Panc1 (cell line): ENCODE data around the gene BOK. TPM values are rescaled to one million over a fixed set of nuclear protein-coding genes. Genes with fewer than 3 reads are reported as not detected.

Source experiments
- ATAC-seq: fragments of 200-7000 bp; cut with Tn5 transposase; 2 replicates; pipeline ENCODE4 v1.9.1; 2020; ENCODE audit warnings: mild to moderate bottlenecking, moderate library complexity
- BruUV-seq: library from RNA; stranded (reverse); fragments of 400-500 nt; replicated peaks from 2 replicates; lab custom pipeline; 2021; lab: Mats Ljungman, UMichigan
- CTCF ChIA-PET: fragments of 300-600 bp; sonication (Branson Sonifier 250); formaldehyde crosslinking; loops from one replicate; lab custom pipeline; 2022; ENCODE audit warnings: antibody characterized with exemption; lab: Charles Lee
- POLR2A ChIA-PET: fragments of 300-600 bp; sonication (Branson Sonifier 250); formaldehyde crosslinking; loops from one replicate; lab custom pipeline; 2022; ENCODE audit warnings: antibody characterized with exemption; lab: Charles Lee
- DNase-seq: peaks from one replicate; pipeline ENCODE4 v3.0.0-alpha.2; 2010; ENCODE audit warnings: low read depth, low spot score
- H3K27ac ChIP-seq: 2 replicates; pipeline ENCODE4 v1.5.1; 2011; ENCODE audit warnings: mild to moderate bottlenecking, low read length, inconsistent platforms
- H3K27me3 ChIP-seq: fragments of 200-500 bp; sonication (Bioruptor generic); 2 replicates; pipeline ENCODE4 v1.6.0; 2014; ENCODE audit warnings: low read length, inconsistent platforms; ENCODE audit not compliant: control insufficient read depth, insufficient read depth
- H3K36me3 ChIP-seq: fragments of 200-500 bp; sonication (Bioruptor generic); 2 replicates; pipeline ENCODE4 v1.5.1; 2014; ENCODE audit warnings: inconsistent platforms, mild to moderate bottlenecking, low read length, moderate library complexity; ENCODE audit not compliant: control insufficient read depth, insufficient read depth
- H3K4me1 ChIP-seq: 2 replicates; pipeline ENCODE4 v1.5.1; 2011; ENCODE audit warnings: inconsistent platforms, mild to moderate bottlenecking, low read length, moderate library complexity; ENCODE audit not compliant: control insufficient read depth, insufficient read depth
- H3K4me3 ChIP-seq, 2 experiments: 2 replicates each; pipeline ENCODE4 v1.5.1; 2011 to 2012; ENCODE audit warnings: low read depth in 2 of 2, low read length in 2 of 2, mild to moderate bottlenecking in 2 of 2, inconsistent platforms in 1 of 2, moderate library complexity in 1 of 2
- H3K9me3 ChIP-seq: fragments of 200-500 bp; sonication (Bioruptor generic); 2 replicates; pipeline ENCODE4 v1.5.1; 2014; ENCODE audit warnings: low read depth, mild to moderate bottlenecking, inconsistent platforms, low read length, moderate library complexity; ENCODE audit not compliant: control insufficient read depth, insufficient read depth
- POLR2AphosphoS5 ChIP-seq: IDR thresholded peaks from 2 replicates; pipeline ENCODE4 v1.6.1; 2012; ENCODE audit warnings: mild to moderate bottlenecking, low read depth, low read length, moderate library complexity
- SIN3A ChIP-seq: IDR thresholded peaks from 2 replicates; pipeline ENCODE4 v1.6.1; 2012; ENCODE audit warnings: low read depth, mild to moderate bottlenecking, low read length, moderate library complexity, borderline replicate concordance; ENCODE audit not compliant: insufficient read depth
- TCF7L2 ChIP-seq: IDR thresholded peaks from 2 replicates; pipeline ENCODE4 v1.6.1; 2011; ENCODE audit warnings: mild to moderate bottlenecking, low read depth, low read length, inconsistent platforms
- in situ Hi-C: cut with HindIII; loops from 2 replicates; pipeline ENCODE4 v1.10.0; 2016; ENCODE audit warnings: low sequenced_read_pairs, low pct_unique_long_range_greater_than_20kb
- intact Hi-C: fragments of 100-400 bp; cut with micrococcal nuclease; formaldehyde crosslinking; loops from one replicate; pipeline ENCODE4 v1.10.0; 2022; ENCODE audit not compliant: unreplicated experiment
- total RNA-seq: library from RNA; stranded (reverse); gene quantifications from one replicate; pipeline ENCODE4 v1.2.1, GENCODE V29; 2021; ENCODE audit not compliant: unreplicated experiment
- TF ChIP-seq, protein P1 (sequence below), 2 experiments: IDR thresholded peaks; 2 replicates each; pipeline ENCODE4 v1.6.1; 2011 to 2012; ENCODE audit warnings: low read depth in 2 of 2, control low read depth in 1 of 2, low read length in 1 of 2, mild to moderate bottlenecking in 1 of 2, moderate library complexity in 1 of 2; ENCODE audit not compliant: insufficient read depth in 1 of 2
- TF ChIP-seq, protein P2 (sequence below): fragments of 450-650 bp; IDR thresholded peaks from 2 replicates; pipeline ENCODE4 v1.5.1; 2017; ENCODE audit warnings: mild to moderate bottlenecking

Gene BOK
- total RNA-seq, 1 experiment from 2014 or later, result 39.1 TPM

DNA sequence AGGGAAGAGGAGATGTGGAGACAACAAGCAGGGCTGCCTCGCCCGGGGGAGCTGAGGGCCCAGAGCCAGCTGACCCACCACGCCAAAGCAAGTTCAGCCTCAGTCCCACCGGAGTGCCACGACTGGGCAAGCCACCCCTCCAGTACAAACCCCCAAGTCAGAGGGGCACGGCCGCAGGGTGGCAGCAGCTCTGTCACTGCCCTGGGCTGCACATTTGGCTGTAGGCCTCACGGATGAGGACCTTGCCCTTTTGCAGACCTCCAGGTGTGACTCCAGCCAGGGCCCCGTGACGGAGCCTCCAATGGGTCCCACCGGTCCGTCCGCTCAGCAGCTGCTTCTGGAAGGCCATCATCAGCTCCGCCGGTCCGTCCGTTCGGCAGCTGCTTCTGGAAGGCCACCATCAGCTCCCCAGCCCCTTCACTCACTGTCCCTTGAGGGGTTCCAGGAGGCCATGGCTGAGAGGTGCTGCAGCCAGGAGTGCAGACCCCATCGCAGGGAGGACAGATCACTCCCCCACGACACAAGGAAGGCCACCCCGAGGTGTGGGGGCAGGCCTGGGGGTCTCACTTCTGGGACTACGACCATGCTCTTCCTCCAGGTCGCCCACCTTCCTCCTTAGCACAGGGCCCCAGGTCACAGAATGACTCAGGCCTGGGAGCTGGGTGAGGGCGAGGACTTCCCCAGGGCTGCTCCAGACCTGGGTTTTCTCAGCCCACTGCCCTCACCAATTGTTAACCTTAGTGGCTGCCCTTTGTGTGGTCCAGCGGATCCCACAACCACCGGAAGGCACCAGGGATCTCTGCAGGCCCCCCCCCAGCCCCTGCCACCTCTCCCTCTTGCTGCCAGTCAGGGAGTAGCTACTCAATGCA, 25.6 kb upstream of the BOK start:
- POLR2A ChIA-PET, result no interaction called here
- CTCF ChIA-PET, result no interaction called here
- Histone ChIP-seq H3K9me3 (no peaks in the 10 kb centered on the region), H3K4me3 (no peak overlapping the region), H3K36me3 (no peaks in the 10 kb centered on the region), H3K4me1 (no peaks in the 10 kb centered on the region), H3K27me3 (no peaks in the 10 kb centered on the region), H3K27ac (no peak overlapping the region)
- no TSS peak for BruUV-seq
- intact Hi-C loops (no loop called here), in situ Hi-C loops (no loop called here)
- no peak for DNase-seq
- TF ChIP-seq, protein P1, sequence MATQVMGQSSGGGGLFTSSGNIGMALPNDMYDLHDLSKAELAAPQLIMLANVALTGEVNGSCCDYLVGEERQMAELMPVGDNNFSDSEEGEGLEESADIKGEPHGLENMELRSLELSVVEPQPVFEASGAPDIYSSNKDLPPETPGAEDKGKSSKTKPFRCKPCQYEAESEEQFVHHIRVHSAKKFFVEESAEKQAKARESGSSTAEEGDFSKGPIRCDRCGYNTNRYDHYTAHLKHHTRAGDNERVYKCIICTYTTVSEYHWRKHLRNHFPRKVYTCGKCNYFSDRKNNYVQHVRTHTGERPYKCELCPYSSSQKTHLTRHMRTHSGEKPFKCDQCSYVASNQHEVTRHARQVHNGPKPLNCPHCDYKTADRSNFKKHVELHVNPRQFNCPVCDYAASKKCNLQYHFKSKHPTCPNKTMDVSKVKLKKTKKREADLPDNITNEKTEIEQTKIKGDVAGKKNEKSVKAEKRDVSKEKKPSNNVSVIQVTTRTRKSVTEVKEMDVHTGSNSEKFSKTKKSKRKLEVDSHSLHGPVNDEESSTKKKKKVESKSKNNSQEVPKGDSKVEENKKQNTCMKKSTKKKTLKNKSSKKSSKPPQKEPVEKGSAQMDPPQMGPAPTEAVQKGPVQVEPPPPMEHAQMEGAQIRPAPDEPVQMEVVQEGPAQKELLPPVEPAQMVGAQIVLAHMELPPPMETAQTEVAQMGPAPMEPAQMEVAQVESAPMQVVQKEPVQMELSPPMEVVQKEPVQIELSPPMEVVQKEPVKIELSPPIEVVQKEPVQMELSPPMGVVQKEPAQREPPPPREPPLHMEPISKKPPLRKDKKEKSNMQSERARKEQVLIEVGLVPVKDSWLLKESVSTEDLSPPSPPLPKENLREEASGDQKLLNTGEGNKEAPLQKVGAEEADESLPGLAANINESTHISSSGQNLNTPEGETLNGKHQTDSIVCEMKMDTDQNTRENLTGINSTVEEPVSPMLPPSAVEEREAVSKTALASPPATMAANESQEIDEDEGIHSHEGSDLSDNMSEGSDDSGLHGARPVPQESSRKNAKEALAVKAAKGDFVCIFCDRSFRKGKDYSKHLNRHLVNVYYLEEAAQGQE (IDR thresholded peaks at IDR 0.05; ENCODE audit: insufficient read depth in 1 of 2, low read depth in 2 of 2, low read length in 1 of 2), result no peak
- TF ChIP-seq, protein P2, sequence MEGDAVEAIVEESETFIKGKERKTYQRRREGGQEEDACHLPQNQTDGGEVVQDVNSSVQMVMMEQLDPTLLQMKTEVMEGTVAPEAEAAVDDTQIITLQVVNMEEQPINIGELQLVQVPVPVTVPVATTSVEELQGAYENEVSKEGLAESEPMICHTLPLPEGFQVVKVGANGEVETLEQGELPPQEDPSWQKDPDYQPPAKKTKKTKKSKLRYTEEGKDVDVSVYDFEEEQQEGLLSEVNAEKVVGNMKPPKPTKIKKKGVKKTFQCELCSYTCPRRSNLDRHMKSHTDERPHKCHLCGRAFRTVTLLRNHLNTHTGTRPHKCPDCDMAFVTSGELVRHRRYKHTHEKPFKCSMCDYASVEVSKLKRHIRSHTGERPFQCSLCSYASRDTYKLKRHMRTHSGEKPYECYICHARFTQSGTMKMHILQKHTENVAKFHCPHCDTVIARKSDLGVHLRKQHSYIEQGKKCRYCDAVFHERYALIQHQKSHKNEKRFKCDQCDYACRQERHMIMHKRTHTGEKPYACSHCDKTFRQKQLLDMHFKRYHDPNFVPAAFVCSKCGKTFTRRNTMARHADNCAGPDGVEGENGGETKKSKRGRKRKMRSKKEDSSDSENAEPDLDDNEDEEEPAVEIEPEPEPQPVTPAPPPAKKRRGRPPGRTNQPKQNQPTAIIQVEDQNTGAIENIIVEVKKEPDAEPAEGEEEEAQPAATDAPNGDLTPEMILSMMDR, result no peak
- TF ChIP-seq TCF7L2 (no peak), POLR2AphosphoS5 (no peak), SIN3A (no peak)
- no peak for ATAC-seq

DNA sequence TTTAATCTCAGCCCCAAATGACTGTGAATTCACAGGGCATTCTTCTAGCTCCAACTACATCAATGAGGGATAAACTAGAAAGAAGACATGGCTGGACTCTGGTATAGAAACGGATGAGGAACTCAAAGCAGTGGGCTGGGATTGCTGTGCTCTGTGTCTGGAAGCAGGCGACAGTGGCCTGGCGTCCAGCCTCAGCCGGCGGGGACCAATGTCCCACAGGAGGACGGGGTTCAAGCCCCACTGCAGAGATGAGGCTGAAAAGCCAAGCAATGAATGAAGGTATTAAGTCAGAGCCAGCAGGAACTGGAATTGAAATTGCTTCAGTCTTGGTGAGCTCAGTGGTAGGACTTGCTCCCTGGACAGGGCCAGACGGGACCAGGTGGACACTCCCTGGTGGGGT, 24.3 kb upstream of the BOK start:
- ChIA-PET CTCF (no interaction called here), POLR2A (no interaction called here)
- DNase-seq (no peak), ATAC-seq (no peak)
- Histone ChIP-seq H3K36me3 (no peaks in the 10 kb centered on the region), H3K4me3 (no peak overlapping the region), H3K9me3 (no peaks in the 10 kb centered on the region), H3K4me1 (no peaks in the 10 kb centered on the region), H3K27ac (no peak overlapping the region), H3K27me3 (no peaks in the 10 kb centered on the region)
- in situ Hi-C loops (no loop called here), intact Hi-C loops (no loop called here)
- no peak for TF ChIP-seq TCF7L2
- no peak for TF ChIP-seq SIN3A
- TF ChIP-seq, protein P1 (IDR thresholded peaks at IDR 0.05; ENCODE audit: insufficient read depth in 1 of 2, low read depth in 2 of 2, low read length in 1 of 2), result no peak
- TF ChIP-seq, protein P2, result no peak
- TF ChIP-seq POLR2AphosphoS5, result no peak
- BruUV-seq, result no TSS peak
